Chondrocyte (in vitro differentiated cells): ENCODE data around the gene NKD1. TPM values are rescaled to one million over a fixed set of nuclear protein-coding genes. Genes with fewer than 3 reads are reported as not detected.

ENCODE experiments used
- DNase-seq: peaks from one replicate; pipeline ENCODE4 v3.0.0; 2021; ENCODE audit warnings: mixed read lengths, low spot score
- H3K27ac Mint-ChIP-seq: one replicate; pipeline ENCODE4 v1.8.0; 2021; ENCODE audit warnings: mild to moderate bottlenecking, moderate library complexity, mixed read lengths; ENCODE audit not compliant: unreplicated experiment
- H3K27me3 Mint-ChIP-seq: 2 replicates; pipeline ENCODE4 v1.8.0; 2021; ENCODE audit warnings: low read depth, mixed read lengths
- H3K36me3 Mint-ChIP-seq: 2 replicates; pipeline ENCODE4 v1.8.0; 2021; ENCODE audit warnings: low read depth, mixed read lengths
- H3K4me1 Mint-ChIP-seq: 2 replicates; pipeline ENCODE4 v1.8.0; 2021; ENCODE audit warnings: low read depth, mild to moderate bottlenecking, mixed read lengths
- H3K4me3 Mint-ChIP-seq: one replicate; pipeline ENCODE4 v1.8.0; 2021; ENCODE audit warnings: mild to moderate bottlenecking, moderate library complexity, mixed read lengths; ENCODE audit not compliant: unreplicated experiment
- H3K9me3 Mint-ChIP-seq: 2 replicates; pipeline ENCODE4 v1.8.0; 2021; ENCODE audit warnings: low read depth, mixed read lengths
- CTCF ChIP-seq: fragments of 200-600 bp; sonication (generic); IDR thresholded peaks from 2 replicates; pipeline ENCODE4 v1.5.0; 2021; ENCODE audit warnings: antibody characterized with exemption, mild to moderate bottlenecking, moderate library complexity
- total RNA-seq: library from RNA; stranded (reverse); gene quantifications from 3 replicates; pipeline ENCODE4 v1.2.1, GENCODE V29; 2021

NKD1 gene
- total RNA-seq, 1 donor from 2014 or later: 8.0 TPM

- no peak overlapping the region for H3K27ac Mint-ChIP-seq
- H3K36me3 Mint-ChIP-seq: peaks cover 13% of the 10 kb centered on the region
These were observed 11.8 kb downstream of the NKD1 start for GRCh38 chr16:50559804-50560514.

GRCh38 chr16:50560903-50561863 lies 13.0 kb downstream of the NKD1 start:
- Mint-ChIP-seq H3K4me1 (no peaks in the 10 kb centered on the region), H3K27ac (no peak overlapping the region), H3K4me3 (no peak overlapping the region), H3K27me3 (peaks cover 3% of the 10 kb centered on the region), H3K9me3 (peaks cover 9% of the 10 kb centered on the region), H3K36me3 (peaks cover 13% of the 10 kb centered on the region)
- DNase-seq: no peak
- no peak for TF ChIP-seq CTCF

More at GRCh38 chr16:50559804-50560514, 11.8 kb downstream of the NKD1 start:
- peaks cover 9% of the 10 kb centered on the region for H3K9me3 Mint-ChIP-seq
- no peaks in the 10 kb centered on the region for H3K4me1 Mint-ChIP-seq
- H3K27me3 Mint-ChIP-seq: no peaks in the 10 kb centered on the region
- no peak for DNase-seq
- no peak for TF ChIP-seq CTCF
- H3K4me3 Mint-ChIP-seq: no peak overlapping the region

GRCh38 chr16:50562657-50563056 lies 14.5 kb downstream of the NKD1 start:
- Mint-ChIP-seq H3K27me3 (peaks cover 3% of the 10 kb centered on the region), H3K27ac (no peak overlapping the region), H3K4me3 (no peak overlapping the region), H3K4me1 (no peaks in the 10 kb centered on the region), H3K9me3 (peaks cover 5% of the 10 kb centered on the region), H3K36me3 (peaks cover 12% of the 10 kb centered on the region)
- TF ChIP-seq CTCF: no peak
- DNase-seq: no peak

GRCh38 chr16:50563989-50564388 lies 15.8 kb downstream of the NKD1 start:
- peaks cover 3% of the 10 kb centered on the region for H3K27me3 Mint-ChIP-seq
- peaks cover 5% of the 10 kb centered on the region for H3K9me3 Mint-ChIP-seq
- H3K4me1 Mint-ChIP-seq: no peaks in the 10 kb centered on the region
- DNase-seq: no peak
- TF ChIP-seq CTCF: no peak
- H3K27ac Mint-ChIP-seq: no peak overlapping the region
- H3K4me3 Mint-ChIP-seq: no peak overlapping the region
- peaks cover 12% of the 10 kb centered on the region for H3K36me3 Mint-ChIP-seq

- no peak overlapping the region for H3K27ac Mint-ChIP-seq
- H3K4me1 Mint-ChIP-seq: no peaks in the 10 kb centered on the region
- H3K4me3 Mint-ChIP-seq: no peak overlapping the region
- DNase-seq: no peak
- peaks cover 9% of the 10 kb centered on the region for H3K36me3 Mint-ChIP-seq
- peaks cover 5% of the 10 kb centered on the region for H3K9me3 Mint-ChIP-seq
- peaks cover 5% of the 10 kb centered on the region for H3K27me3 Mint-ChIP-seq
- TF ChIP-seq CTCF: no peak
These were observed 17.2 kb downstream of the NKD1 start for GRCh38 chr16:50565428-50565827.
